Mesothelial cell of epicardium (in vitro differentiated cells): ENCODE results near the gene NTHL1. TPM values are rescaled to one million over a fixed set of nuclear protein-coding genes. Genes with fewer than 3 reads are reported as not detected.

Experiments used
- DNase-seq, 2 experiments: peaks; one replicate each; pipeline ENCODE4 v3.0.0; 2021; ENCODE audit warnings: low spot score in 2 of 2; ENCODE audit not compliant: unreplicated experiment in 2 of 2
- H3K27ac Mint-ChIP-seq: 2 replicates; pipeline ENCODE4 v1.8.0; 2021; ENCODE audit warnings: mixed read lengths
- H3K27me3 Mint-ChIP-seq: 2 replicates; pipeline ENCODE4 v1.8.0; 2021; ENCODE audit warnings: low read depth, mixed read lengths
- H3K36me3 Mint-ChIP-seq: 2 replicates; pipeline ENCODE4 v1.8.0; 2021; ENCODE audit warnings: mixed read lengths
- H3K4me1 Mint-ChIP-seq: 2 replicates; pipeline ENCODE4 v1.8.0; 2021; ENCODE audit warnings: mixed read lengths
- H3K4me3 Mint-ChIP-seq: 2 replicates; pipeline ENCODE4 v1.8.0; 2021; ENCODE audit warnings: mild to moderate bottlenecking, moderate library complexity, mixed read lengths
- H3K9me3 Mint-ChIP-seq: 2 replicates; pipeline ENCODE4 v1.8.0; 2021; ENCODE audit warnings: mixed read lengths
- total RNA-seq: library from RNA; stranded (reverse); gene quantifications from 3 replicates; pipeline ENCODE4 v1.2.1, GENCODE V29; 2021
- TF ChIP-seq, protein P1 (sequence below): fragments of 200-600 bp; sonication (generic); IDR thresholded peaks from one replicate; pipeline ENCODE4 v1.5.0; 2021; ENCODE audit warnings: antibody characterized with exemption; ENCODE audit not compliant: unreplicated experiment

Gene NTHL1
- total RNA-seq, 1 donor from 2014 or later, result 29.7 TPM

DNA sequence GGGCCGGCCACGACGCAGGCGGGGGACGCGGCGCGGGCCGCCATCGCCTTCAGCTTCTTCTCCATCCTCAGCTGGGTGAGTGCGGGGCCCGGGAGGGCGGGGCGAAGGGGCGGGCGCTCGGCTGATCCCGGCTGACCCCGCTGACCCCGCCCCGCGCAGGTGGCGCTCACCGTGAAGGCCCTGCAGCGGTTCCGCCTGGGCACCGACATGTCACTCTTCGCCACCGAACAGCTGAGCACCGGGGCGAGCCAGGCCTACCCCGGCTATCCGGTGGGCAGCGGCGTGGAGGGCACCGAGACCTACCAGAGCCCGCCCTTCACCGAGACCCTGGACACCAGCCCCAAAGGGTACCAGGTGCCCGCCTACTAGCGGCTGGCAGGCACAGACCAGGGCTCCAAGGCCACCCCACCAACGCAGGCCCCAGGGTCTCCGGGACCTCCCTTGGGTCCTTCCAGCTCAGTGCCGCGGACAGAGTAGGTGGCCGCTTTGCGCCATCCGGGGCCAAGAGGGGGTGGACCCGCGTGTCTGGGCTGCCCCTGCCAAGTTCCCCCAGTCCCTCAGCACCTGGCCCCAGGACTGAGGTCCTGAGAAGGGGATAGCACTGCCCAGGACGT is 54.8 kb downstream of the NTHL1 start:
- peaks cover 38% of the 10 kb centered on the region for H3K27me3 Mint-ChIP-seq
- H3K36me3 Mint-ChIP-seq, result peaks cover 10% of the 10 kb centered on the region

GRCh38 chr16:1991948-1992703 is 55.5 kb downstream of the NTHL1 start:
- peak; percentile 79 to 82 for DNase-seq
- H3K36me3 Mint-ChIP-seq, result peaks cover 7% of the 10 kb centered on the region
- TF ChIP-seq, protein P1, sequence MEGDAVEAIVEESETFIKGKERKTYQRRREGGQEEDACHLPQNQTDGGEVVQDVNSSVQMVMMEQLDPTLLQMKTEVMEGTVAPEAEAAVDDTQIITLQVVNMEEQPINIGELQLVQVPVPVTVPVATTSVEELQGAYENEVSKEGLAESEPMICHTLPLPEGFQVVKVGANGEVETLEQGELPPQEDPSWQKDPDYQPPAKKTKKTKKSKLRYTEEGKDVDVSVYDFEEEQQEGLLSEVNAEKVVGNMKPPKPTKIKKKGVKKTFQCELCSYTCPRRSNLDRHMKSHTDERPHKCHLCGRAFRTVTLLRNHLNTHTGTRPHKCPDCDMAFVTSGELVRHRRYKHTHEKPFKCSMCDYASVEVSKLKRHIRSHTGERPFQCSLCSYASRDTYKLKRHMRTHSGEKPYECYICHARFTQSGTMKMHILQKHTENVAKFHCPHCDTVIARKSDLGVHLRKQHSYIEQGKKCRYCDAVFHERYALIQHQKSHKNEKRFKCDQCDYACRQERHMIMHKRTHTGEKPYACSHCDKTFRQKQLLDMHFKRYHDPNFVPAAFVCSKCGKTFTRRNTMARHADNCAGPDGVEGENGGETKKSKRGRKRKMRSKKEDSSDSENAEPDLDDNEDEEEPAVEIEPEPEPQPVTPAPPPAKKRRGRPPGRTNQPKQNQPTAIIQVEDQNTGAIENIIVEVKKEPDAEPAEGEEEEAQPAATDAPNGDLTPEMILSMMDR, result no peak
- no peaks in the 10 kb centered on the region for H3K9me3 Mint-ChIP-seq
- no peak overlapping the region for H3K4me3 Mint-ChIP-seq
- peaks cover 39% of the 10 kb centered on the region for H3K27me3 Mint-ChIP-seq
- no peak overlapping the region for H3K27ac Mint-ChIP-seq
- H3K4me1 Mint-ChIP-seq, result peaks cover 9% of the 10 kb centered on the region

More for the DNA sequence above, 54.8 kb downstream of the NTHL1 start:
- no peak overlapping the region for H3K4me3 Mint-ChIP-seq
- peaks cover 9% of the 10 kb centered on the region for H3K4me1 Mint-ChIP-seq
- no peak overlapping the region for H3K27ac Mint-ChIP-seq
- no peak for DNase-seq
- no peaks in the 10 kb centered on the region for H3K9me3 Mint-ChIP-seq
- TF ChIP-seq, protein P1, result no peak

GRCh38 chr16:1991588-1991947 is 56.1 kb downstream of the NTHL1 start:
- Mint-ChIP-seq H3K4me3 (peak overlapping the region; percentile 47), H3K27me3 (peaks cover 39% of the 10 kb centered on the region), H3K36me3 (peaks cover 11% of the 10 kb centered on the region), H3K4me1 (peaks cover 9% of the 10 kb centered on the region), H3K27ac (no peak overlapping the region), H3K9me3 (no peaks in the 10 kb centered on the region)
- TF ChIP-seq, protein P1, result no peak
- no peak for DNase-seq

- DNase-seq, result no peak
- H3K9me3 Mint-ChIP-seq, result no peaks in the 10 kb centered on the region
- H3K4me1 Mint-ChIP-seq, result peaks cover 9% of the 10 kb centered on the region
- peaks cover 40% of the 10 kb centered on the region for H3K27me3 Mint-ChIP-seq
- no peak overlapping the region for H3K27ac Mint-ChIP-seq
- peak overlapping the region; percentile 47 for H3K4me3 Mint-ChIP-seq
- H3K36me3 Mint-ChIP-seq, result peaks cover 15% of the 10 kb centered on the region
- TF ChIP-seq, protein P1, result no peak
Observed at GRCh38 chr16:1991135-1991551, 56.5 kb downstream of the NTHL1 start.

DNA sequence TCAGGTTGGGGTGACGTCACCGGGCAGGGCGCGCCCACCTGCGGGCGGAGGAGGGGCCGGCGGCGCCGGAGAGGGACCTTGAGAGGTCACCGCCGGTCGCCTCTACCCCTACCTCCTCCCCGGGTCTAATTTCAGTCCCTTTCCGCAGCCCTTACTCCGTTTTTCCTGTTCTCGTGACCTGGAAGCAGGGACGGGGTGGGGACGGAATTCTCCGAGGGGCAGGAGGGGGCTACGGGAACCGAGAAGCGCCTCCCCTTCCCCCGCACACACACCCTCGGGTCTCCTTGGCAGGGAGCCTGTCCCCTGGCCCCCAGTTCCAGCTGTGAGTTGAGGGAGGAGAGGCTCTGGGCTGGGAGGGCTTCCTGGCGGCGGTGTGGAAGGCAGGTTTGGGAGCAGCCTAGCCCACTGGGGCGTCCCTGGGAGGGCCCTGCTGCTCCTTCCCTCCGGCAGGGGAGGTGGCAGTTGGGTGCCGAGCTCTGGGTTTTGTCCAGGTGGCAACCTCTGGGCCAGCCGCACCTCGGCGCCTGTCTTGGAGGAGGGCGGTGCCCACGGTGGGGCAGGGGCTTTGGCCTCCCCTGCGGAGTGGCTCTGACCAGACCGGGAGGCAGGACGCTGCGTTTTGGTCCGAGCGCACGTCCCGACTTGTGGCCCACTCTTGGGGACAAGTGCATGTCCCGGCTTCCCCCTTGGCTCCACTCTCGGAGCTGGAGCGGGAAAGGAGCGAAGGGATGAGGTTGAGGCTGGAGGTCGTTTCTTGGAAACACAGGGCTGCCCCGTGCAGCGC is 57.1 kb downstream of the NTHL1 start:
- Mint-ChIP-seq H3K4me1 (peaks cover 9% of the 10 kb centered on the region), H3K4me3 (peak overlapping the region; percentile 47), H3K27ac (no peak overlapping the region), H3K36me3 (peaks cover 13% of the 10 kb centered on the region), H3K9me3 (no peaks in the 10 kb centered on the region), H3K27me3 (peaks cover 40% of the 10 kb centered on the region)
- DNase-seq, result no peak
- TF ChIP-seq, protein P1, result no peak
